ENCODE results near the gene NCF4.

DNA sequence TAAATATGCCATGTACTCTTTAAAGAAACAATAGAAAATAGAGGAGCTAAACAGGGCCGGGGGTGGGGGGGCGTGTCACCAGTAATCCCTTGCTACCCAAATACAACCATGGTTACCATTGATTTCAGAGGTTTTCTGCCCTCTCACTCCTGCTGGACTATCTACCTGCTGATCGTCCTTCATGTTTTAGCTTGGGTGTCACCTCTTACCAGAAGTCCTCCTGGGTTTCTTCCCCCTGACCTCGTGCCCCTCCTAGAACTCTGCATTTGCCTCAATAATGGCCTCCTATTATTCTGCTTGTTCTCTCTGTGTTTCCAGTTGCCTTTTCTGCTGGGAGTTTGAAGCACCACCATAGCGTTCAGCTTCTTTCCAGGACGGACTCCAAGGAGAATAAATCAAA, 34.5 kb upstream of the NCF4 start:
- TF ChIP-seq, protein P1, sequence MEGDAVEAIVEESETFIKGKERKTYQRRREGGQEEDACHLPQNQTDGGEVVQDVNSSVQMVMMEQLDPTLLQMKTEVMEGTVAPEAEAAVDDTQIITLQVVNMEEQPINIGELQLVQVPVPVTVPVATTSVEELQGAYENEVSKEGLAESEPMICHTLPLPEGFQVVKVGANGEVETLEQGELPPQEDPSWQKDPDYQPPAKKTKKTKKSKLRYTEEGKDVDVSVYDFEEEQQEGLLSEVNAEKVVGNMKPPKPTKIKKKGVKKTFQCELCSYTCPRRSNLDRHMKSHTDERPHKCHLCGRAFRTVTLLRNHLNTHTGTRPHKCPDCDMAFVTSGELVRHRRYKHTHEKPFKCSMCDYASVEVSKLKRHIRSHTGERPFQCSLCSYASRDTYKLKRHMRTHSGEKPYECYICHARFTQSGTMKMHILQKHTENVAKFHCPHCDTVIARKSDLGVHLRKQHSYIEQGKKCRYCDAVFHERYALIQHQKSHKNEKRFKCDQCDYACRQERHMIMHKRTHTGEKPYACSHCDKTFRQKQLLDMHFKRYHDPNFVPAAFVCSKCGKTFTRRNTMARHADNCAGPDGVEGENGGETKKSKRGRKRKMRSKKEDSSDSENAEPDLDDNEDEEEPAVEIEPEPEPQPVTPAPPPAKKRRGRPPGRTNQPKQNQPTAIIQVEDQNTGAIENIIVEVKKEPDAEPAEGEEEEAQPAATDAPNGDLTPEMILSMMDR (IDR thresholded peaks at IDR 0.05) = no peak
- no peak for TF ChIP-seq POLR2A (IDR thresholded peaks at IDR 0.05)

Measured in uterus (tissue), 2 donors.